Measurements from ENCODE around the gene FLT3. TPM values are rescaled to one million over a fixed set of nuclear protein-coding genes. Genes with fewer than 3 reads are reported as not detected.

FLT3 gene
- total RNA-seq, 1 donor from 2014 or later, result not detected

DNA sequence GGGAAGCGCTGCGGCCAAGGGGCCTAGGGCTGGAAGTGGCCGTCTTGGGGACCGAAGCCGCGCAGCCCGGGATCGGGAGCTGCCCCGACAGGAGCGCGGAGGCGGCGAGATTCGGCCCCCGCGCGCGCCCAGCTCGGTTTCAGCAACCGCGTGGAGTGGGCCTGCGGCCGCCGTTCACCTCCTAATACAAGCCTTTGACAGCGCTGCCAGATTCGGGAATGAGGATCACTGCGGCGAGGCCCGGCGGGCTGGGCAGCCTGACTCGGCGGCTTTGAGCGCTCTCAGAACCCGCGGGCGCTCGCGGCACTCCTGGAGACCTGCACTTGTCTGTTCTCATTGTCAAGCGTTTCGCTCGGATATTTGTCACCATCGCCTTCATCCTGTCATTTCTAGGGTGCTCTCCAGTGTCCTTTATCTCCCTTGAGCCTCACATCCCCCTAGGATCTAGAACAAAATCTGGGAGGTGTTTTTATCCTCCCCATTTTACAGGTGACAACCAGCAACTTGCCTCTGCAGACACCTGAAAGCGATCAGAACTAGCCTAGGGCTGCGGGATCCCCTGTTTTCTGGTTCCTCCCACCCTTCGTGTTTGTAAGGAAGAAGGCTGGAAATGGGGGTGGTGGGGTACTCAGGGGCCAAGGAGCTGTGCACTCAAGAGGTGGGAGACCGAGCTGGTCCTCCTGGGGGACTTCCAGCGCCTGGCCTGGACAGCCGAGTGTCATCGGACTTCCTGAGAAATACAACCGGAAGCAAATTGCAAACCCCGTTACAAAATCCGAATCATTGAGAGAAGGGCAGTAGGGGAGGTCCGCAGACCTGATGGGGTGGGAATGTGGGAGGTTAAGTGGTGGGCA lies 129.8 kb downstream of the FLT3 start:
- Histone ChIP-seq H3K27ac (no peak overlapping the region), H3K4me1 (peaks cover 23% of the 10 kb centered on the region), H3K27me3 (peaks cover 10% of the 10 kb centered on the region), H3K4me3 (no peak overlapping the region), H3K9me3 (no peaks in the 10 kb centered on the region), H3K36me3 (no peaks in the 10 kb centered on the region)
- TF ChIP-seq, protein P1, sequence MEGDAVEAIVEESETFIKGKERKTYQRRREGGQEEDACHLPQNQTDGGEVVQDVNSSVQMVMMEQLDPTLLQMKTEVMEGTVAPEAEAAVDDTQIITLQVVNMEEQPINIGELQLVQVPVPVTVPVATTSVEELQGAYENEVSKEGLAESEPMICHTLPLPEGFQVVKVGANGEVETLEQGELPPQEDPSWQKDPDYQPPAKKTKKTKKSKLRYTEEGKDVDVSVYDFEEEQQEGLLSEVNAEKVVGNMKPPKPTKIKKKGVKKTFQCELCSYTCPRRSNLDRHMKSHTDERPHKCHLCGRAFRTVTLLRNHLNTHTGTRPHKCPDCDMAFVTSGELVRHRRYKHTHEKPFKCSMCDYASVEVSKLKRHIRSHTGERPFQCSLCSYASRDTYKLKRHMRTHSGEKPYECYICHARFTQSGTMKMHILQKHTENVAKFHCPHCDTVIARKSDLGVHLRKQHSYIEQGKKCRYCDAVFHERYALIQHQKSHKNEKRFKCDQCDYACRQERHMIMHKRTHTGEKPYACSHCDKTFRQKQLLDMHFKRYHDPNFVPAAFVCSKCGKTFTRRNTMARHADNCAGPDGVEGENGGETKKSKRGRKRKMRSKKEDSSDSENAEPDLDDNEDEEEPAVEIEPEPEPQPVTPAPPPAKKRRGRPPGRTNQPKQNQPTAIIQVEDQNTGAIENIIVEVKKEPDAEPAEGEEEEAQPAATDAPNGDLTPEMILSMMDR (IDR thresholded peaks at IDR 0.05), result no peak
- TF ChIP-seq POLR2A (IDR thresholded peaks at IDR 0.05) (no peak), POLR2AphosphoS5 (IDR thresholded peaks at IDR 0.05; ENCODE audit: insufficient read depth in 1 of 2, low read depth in 1 of 2) (no peak)
- no peak for DNase-seq (ENCODE audit: extremely low spot score in 2 of 2)
- intact Hi-C loops (cut with DNase I), result loop anchor here (10.0 kb wide), 1 partner anchor 146 kb away; no protein-coding TSS in a partner anchor

DNA sequence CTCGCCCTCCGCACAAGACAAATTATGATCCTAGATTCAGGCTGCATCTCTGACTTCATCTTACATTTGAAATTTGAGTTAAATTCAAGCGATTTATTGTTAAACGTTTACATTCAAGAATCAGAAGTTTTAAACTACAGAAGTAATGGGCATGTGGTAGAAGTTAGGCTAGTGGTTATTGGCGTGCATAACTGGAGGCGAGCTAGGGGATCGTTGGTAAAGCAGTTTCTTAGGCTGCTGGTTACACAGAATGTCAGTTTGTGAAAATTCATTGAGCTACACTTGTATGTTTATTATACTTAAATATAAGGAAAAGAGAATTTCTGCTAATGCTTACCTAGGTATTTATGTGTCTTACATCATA lies 130.5 kb downstream of the FLT3 start:
- H3K9me3 ChIP-seq, result no peaks in the 10 kb centered on the region
- H3K36me3 ChIP-seq, result no peaks in the 10 kb centered on the region
- H3K27ac ChIP-seq, result no peak overlapping the region
- no peak for DNase-seq (ENCODE audit: extremely low spot score in 2 of 2)
- H3K27me3 ChIP-seq, result peaks cover 10% of the 10 kb centered on the region
- TF ChIP-seq, protein P1 (IDR thresholded peaks at IDR 0.05), result no peak
- TF ChIP-seq POLR2A (IDR thresholded peaks at IDR 0.05), result no peak
- TF ChIP-seq POLR2AphosphoS5 (IDR thresholded peaks at IDR 0.05; ENCODE audit: insufficient read depth in 1 of 2, low read depth in 1 of 2), result no peak
- intact Hi-C loops (cut with DNase I), result loop anchor here (10.0 kb wide), 1 partner anchor 145 kb away; no protein-coding TSS in a partner anchor
- no peak overlapping the region for H3K4me3 ChIP-seq
- H3K4me1 ChIP-seq, result peaks cover 23% of the 10 kb centered on the region

DNA sequence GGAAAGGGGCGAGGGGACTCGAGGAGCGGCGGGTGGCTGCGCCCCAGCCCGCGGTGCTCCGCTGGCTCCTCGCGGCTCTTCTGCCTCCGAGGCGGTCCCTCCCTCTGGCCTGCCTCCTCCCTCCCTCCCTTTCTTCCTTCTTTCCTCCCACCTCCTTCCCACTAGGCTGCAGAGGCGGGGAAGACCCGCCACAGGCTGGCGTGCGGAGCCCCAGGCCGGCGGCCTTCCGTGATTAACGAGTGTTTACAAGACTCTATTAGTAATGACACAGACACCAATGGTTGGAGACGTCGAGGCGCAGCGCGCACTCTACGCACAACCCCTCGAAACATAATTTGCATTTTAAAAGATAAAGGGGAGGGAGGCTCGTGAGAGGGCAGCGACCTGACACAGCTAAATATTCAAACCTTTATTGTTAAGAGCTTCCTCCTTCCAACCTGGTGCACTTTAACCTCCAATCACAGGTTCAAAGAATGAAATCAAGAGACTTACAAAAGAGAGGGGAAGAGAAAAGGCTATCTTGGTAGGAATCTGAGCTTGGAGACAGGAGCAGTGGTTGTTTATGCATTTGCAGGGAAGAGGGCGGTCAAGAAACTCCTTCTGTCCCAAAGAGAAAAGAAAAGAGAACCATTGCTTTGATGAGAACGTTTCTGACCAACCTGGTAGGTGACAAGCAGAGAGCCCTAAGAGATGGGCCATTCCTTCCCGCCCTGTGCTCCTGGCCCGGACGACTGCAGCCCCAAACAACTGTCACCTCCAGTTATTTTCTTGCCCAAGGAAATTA lies 131.1 kb downstream of the FLT3 start, which contains the start of gene CDX2:
Gene CDX2, minus strand, starts transcription at position 234 of the 784 bp plus-strand sequence. CDS start 309 bp downstream, outside the sequence.
- Histone ChIP-seq H3K36me3 (no peaks in the 10 kb centered on the region), H3K4me3 (no peak within 1 kb of the TSS), H3K9me3 (no peaks in the 10 kb centered on the region), H3K27ac (no peak within 1 kb of the TSS), H3K27me3 (peaks cover 10% of the 10 kb centered on the region), H3K4me1 (peaks cover 23% of the 10 kb centered on the region)
- no peak for DNase-seq (ENCODE audit: extremely low spot score in 2 of 2)
- intact Hi-C loops (cut with DNase I), result no loop called here
- TF ChIP-seq, protein P1 (IDR thresholded peaks at IDR 0.05), result no peak
- TF ChIP-seq POLR2A (IDR thresholded peaks at IDR 0.05) (no peak), POLR2AphosphoS5 (IDR thresholded peaks at IDR 0.05; ENCODE audit: insufficient read depth in 1 of 2, low read depth in 1 of 2) (no peak)

DNA sequence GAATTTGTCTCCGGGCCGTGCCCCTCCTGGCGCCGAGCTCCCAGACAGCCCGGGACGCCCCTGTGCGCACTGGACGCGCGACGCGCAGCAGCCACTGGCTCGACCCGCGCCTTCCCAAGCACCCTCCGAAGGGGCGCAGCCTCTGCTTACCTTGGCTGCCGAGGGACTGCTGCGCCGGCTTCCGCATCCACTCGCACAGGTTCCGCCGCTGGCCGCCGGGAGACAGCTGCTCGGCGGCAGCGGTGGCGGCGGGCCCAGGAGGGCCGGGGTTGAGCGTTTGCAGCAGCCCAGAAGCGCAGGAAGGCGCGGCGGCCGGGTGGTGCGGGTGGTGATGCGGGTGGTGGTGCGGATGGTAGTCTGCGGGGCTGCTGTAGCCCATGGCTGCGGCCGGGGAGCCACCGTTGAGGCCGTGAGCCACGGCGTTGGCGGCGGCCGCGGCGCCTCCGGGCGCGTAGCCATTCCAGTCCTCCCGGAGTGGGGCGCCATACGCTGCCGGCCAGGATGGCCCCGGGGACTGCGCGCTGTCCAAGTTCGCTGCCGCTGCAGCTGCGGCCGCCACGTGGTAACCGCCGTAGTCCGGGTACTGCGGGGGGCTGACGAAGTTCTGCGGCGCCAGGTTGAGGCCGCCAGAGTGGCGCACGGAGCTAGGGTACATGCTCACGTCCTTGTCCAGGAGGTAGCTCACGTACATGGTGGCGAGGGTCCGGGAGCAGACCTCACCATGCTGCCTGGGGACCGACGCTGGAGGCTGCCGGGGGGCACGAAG lies 131.9 kb downstream of the FLT3 start:
- no peaks in the 10 kb centered on the region for H3K9me3 ChIP-seq
- H3K27me3 ChIP-seq, result peaks cover 10% of the 10 kb centered on the region
- no peak overlapping the region for H3K4me3 ChIP-seq
- H3K4me1 ChIP-seq, result peaks cover 23% of the 10 kb centered on the region
- DNase-seq (ENCODE audit: extremely low spot score in 2 of 2), result no peak
- TF ChIP-seq, protein P1 (IDR thresholded peaks at IDR 0.05), result no peak
- TF ChIP-seq POLR2A (IDR thresholded peaks at IDR 0.05) (no peak), POLR2AphosphoS5 (IDR thresholded peaks at IDR 0.05; ENCODE audit: insufficient read depth in 1 of 2, low read depth in 1 of 2) (no peak)
- H3K27ac ChIP-seq, result no peak overlapping the region
- no peaks in the 10 kb centered on the region for H3K36me3 ChIP-seq
- intact Hi-C loops (cut with DNase I), result no loop called here
